IMR-90 (cell line): Measurements from ENCODE around the gene NXN. TPM values are rescaled to one million over a fixed set of nuclear protein-coding genes. Genes with fewer than 3 reads are reported as not detected.

ENCODE experiments used
- ATAC-seq: fragments of 200-7000 bp; cut with Tn5 transposase; 2 replicates; pipeline ENCODE4 v1.9.1; 2020; ENCODE audit warnings: low read depth, mild to moderate bottlenecking, moderate library complexity
- BruUV-seq: library from RNA; stranded (reverse); fragments of 400-500 nt; replicated peaks from 2 replicates; lab custom pipeline; 2021; lab: Mats Ljungman, UMichigan
- CTCF ChIA-PET: fragments of 300-600 bp; formaldehyde crosslinking; extraction: SDS; loops from one replicate; lab custom pipeline; 2021; ENCODE audit warnings: antibody characterized with exemption; lab: Yijun Ruan, JAX
- POLR2A ChIA-PET: fragments of 300-600 bp; sonication (Branson Sonifier 250); formaldehyde crosslinking; loops from one replicate; lab custom pipeline; 2022; ENCODE audit warnings: antibody characterized with exemption; ENCODE audit not compliant: unreplicated experiment; lab: Charles Lee
- DNase-seq: peaks from one replicate; pipeline ENCODE4 v3.0.0; 2013
- H2AFZ ChIP-seq: replicated peaks from 2 replicates; pipeline ENCODE3; 2013; ENCODE audit warnings: low read length, mild to moderate bottlenecking; ENCODE audit not compliant: poor library complexity
- H2AK5ac ChIP-seq: 2 replicates; pipeline ENCODE4 v1.6.1; 2013; ENCODE audit warnings: low read depth, low read length, inconsistent platforms
- H2AK9ac ChIP-seq: replicated peaks from 2 replicates; pipeline ENCODE3; 2013; ENCODE audit warnings: mild to moderate bottlenecking, low read depth, low read length, moderate library complexity; ENCODE audit not compliant: poor library complexity
- H2BK120ac ChIP-seq: 2 replicates; pipeline ENCODE4 v1.6.1; 2013; ENCODE audit warnings: low read depth, low read length, inconsistent platforms
- H2BK15ac ChIP-seq: 3 replicates; pipeline ENCODE4 v1.6.1; 2013; ENCODE audit warnings: low read depth, low read length, inconsistent platforms
- H2BK20ac ChIP-seq: 2 replicates; pipeline ENCODE4 v1.6.1; 2013; ENCODE audit warnings: low read depth, mild to moderate bottlenecking, inconsistent platforms, low read length, moderate library complexity
- H2BK5ac ChIP-seq: 2 replicates; pipeline ENCODE4 v1.6.1; 2013; ENCODE audit warnings: mild to moderate bottlenecking, low read depth, low read length, inconsistent platforms; ENCODE audit not compliant: poor library complexity, severe bottlenecking
- H3K14ac ChIP-seq: replicated peaks from 2 replicates; pipeline ENCODE4 v1.6.1; 2013; ENCODE audit warnings: low read depth, low read length, inconsistent platforms
- H3K18ac ChIP-seq: 2 replicates; pipeline ENCODE4 v1.6.1; 2013; ENCODE audit warnings: low read depth, low read length, control low read depth
- H3K23ac ChIP-seq: 2 replicates; pipeline ENCODE4 v1.6.1; 2013; ENCODE audit warnings: low read depth, low read length, inconsistent platforms
- H3K27ac ChIP-seq: 2 replicates; pipeline ENCODE4 v1.5.1; 2013; ENCODE audit warnings: mild to moderate bottlenecking, control low read depth, low read length; ENCODE audit not compliant: insufficient read depth
- H3K27me3 ChIP-seq: 2 replicates; pipeline ENCODE4 v1.6.1; 2013; ENCODE audit warnings: low read length; ENCODE audit not compliant: control insufficient read depth, insufficient read depth
- H3K36me3 ChIP-seq: 2 replicates; pipeline ENCODE4 v1.6.1; 2013; ENCODE audit warnings: low read length, mixed read lengths; ENCODE audit not compliant: control insufficient read depth, insufficient read depth
- H3K4ac ChIP-seq: 2 replicates; pipeline ENCODE4 v1.6.1; 2013; ENCODE audit warnings: low read depth, low read length, inconsistent platforms
- H3K4me1 ChIP-seq: 2 replicates; pipeline ENCODE4 v1.6.1; 2013; ENCODE audit warnings: low read length, mixed read lengths; ENCODE audit not compliant: control insufficient read depth, insufficient read depth
- H3K4me2 ChIP-seq: 2 replicates; pipeline ENCODE4 v1.6.1; 2013; ENCODE audit warnings: low read depth, mild to moderate bottlenecking, control low read depth, low read length, moderate library complexity
- H3K4me3 ChIP-seq: 2 replicates; pipeline ENCODE4 v1.5.1; 2013; ENCODE audit warnings: low read depth, mild to moderate bottlenecking, control low read depth, low read length, moderate library complexity; ENCODE audit not compliant: insufficient read depth
- H3K56ac ChIP-seq: 2 replicates; pipeline ENCODE4 v1.6.1; 2013; ENCODE audit warnings: low read length, inconsistent platforms; ENCODE audit not compliant: insufficient read depth; ENCODE audit errors: extremely low read depth
- H3K79me1 ChIP-seq, 2 experiments: 2 replicates each; pipeline ENCODE4 v1.6.1; 2013; ENCODE audit warnings: low read length in 2 of 2, inconsistent platforms in 1 of 2, low read depth in 1 of 2
- H3K9ac ChIP-seq: 2 replicates; pipeline ENCODE4 v1.6.1; 2013; ENCODE audit warnings: low read depth, low read length, control low read depth
- H3K9me1 ChIP-seq: 2 replicates; pipeline ENCODE4 v1.6.1; 2013; ENCODE audit warnings: low read length, inconsistent platforms; ENCODE audit not compliant: insufficient read depth
- H3K9me3 ChIP-seq: 2 replicates; pipeline ENCODE4 v1.6.1; 2013; ENCODE audit warnings: low read length; ENCODE audit not compliant: control insufficient read depth, insufficient read depth
- H4K20me1 ChIP-seq: 2 replicates; pipeline ENCODE4 v1.6.1; 2013; ENCODE audit warnings: low read length, inconsistent platforms; ENCODE audit not compliant: insufficient read depth
- H4K5ac ChIP-seq: 2 replicates; pipeline ENCODE4 v1.6.1; 2013; ENCODE audit warnings: mild to moderate bottlenecking, low read depth, low read length, control low read depth
- H4K8ac ChIP-seq, 2 experiments: 2 replicates each; pipeline ENCODE4 v1.6.1; 2013; ENCODE audit warnings: low read depth in 2 of 2, low read length in 2 of 2, control low read depth in 1 of 2, inconsistent platforms in 1 of 2
- H4K91ac ChIP-seq: 2 replicates; pipeline ENCODE4 v1.6.1; 2013; ENCODE audit warnings: low read depth, low read length, inconsistent platforms; ENCODE audit not compliant: insufficient read depth
- BHLHE40 ChIP-seq: fragments of 150-350 bp; IDR thresholded peaks from 2 replicates; pipeline ENCODE4 v1.6.1; 2016; ENCODE audit warnings: mild to moderate bottlenecking, low read depth, low read length
- MAFK ChIP-seq: IDR thresholded peaks from 2 replicates; pipeline ENCODE4 v1.6.1; 2012; ENCODE audit warnings: low read depth, low read length, improper control_type of control experiment
- RAD21 ChIP-seq: IDR thresholded peaks from 2 replicates; pipeline ENCODE4 v1.6.1; 2012; ENCODE audit warnings: low read length, improper control_type of control experiment
- RCOR1 ChIP-seq: IDR thresholded peaks from 2 replicates; pipeline ENCODE4 v1.6.1; 2012; ENCODE audit warnings: mild to moderate bottlenecking, low read length, improper control_type of control experiment; ENCODE audit not compliant: insufficient replicate concordance
- SMC3 ChIP-seq: fragments of 150-350 bp; IDR thresholded peaks from 2 replicates; pipeline ENCODE4 v1.6.1; 2016; ENCODE audit warnings: low read depth, mild to moderate bottlenecking, antibody characterized with exemption, low read length, moderate library complexity
- USF2 ChIP-seq: fragments of 150-350 bp; IDR thresholded peaks from 2 replicates; pipeline ENCODE4 v1.6.1; 2017; ENCODE audit warnings: mild to moderate bottlenecking, antibody characterized with exemption, low read length, low read depth
- WGBS, 2 experiments: methylation state at CpG; one replicate each; pipeline versions ENCODE4 v1.1.5 to v1.1.7; 2013; ENCODE audit warnings: missing lambda C conversion rate in 2 of 2; ENCODE audit not compliant: insufficient read length in 1 of 2; ENCODE audit errors: extremely low coverage in 2 of 2; 5-methylcytosine and 5-hydroxymethylcytosine counted together
- dilution Hi-C: fragments of 300-500 bp; cut with HindIII; formaldehyde crosslinking; loops from one replicate; pipeline ENCODE4 v1.14.3; 2018; ENCODE audit warnings: low sequenced_read_pairs; ENCODE audit not compliant: unreplicated experiment
- in situ Hi-C: fragments of 300-500 bp; cut with MboI; formaldehyde crosslinking; loops from 3 replicates; pipeline ENCODE4 v1.14.3; 2019; ENCODE audit warnings: low sequenced_read_pairs, inconsistent platforms, mixed read lengths
- intact Hi-C: fragments of 100-400 bp; cut with micrococcal nuclease; formaldehyde crosslinking; loops from 2 replicates; pipeline ENCODE4 v1.10.0; 2022
- polyA plus RNA-seq, 3 experiments: library from polyadenylated mRNA; depleted of rRNA; stranded (reverse); fragments of >200 nt; gene quantifications; 2 replicates each; pipeline ENCODE4 v1.2.3, GENCODE V29; 2012; ENCODE audit warnings: low replicate concordance in 1 of 3
- total RNA-seq: library from RNA; depleted of rRNA; stranded (reverse); fragments of >200 nt; gene quantifications from 2 replicates; pipeline ENCODE4 v1.2.3, GENCODE V29; 2012

NXN gene
- total and polyA plus RNA-seq, 2 of the 4 experiments (the other 2 are of a cell fraction) = 52.5 to 116 TPM

GRCh38 chr17:862582-862981, 117.0 kb downstream of the NXN start:
- Histone ChIP-seq H2BK5ac (no peak overlapping the region), H3K56ac (no peak overlapping the region), H3K36me3 (peaks cover 17% of the 10 kb centered on the region), H2BK15ac (no peak overlapping the region), H2AK9ac (no peak overlapping the region), H3K18ac (no peak overlapping the region), H4K8ac (no peak overlapping the region), H3K9ac (no peak overlapping the region), H3K79me1 (peaks cover 33 to 47% of the 10 kb centered on the region in 2 experiments), H3K4ac (no peak overlapping the region), H2AFZ (no peak overlapping the region), H2BK20ac (no peak overlapping the region), H3K4me2 (no peak overlapping the region), H3K23ac (no peak overlapping the region), H3K4me1 (peaks cover 9% of the 10 kb centered on the region), H2BK120ac (no peak overlapping the region), H3K27me3 (no peaks in the 10 kb centered on the region), H4K5ac (no peak overlapping the region), H3K27ac (no peak overlapping the region), H3K9me3 (no peaks in the 10 kb centered on the region), H4K91ac (no peak overlapping the region), H2AK5ac (no peak overlapping the region), H3K4me3 (no peak overlapping the region), H4K20me1 (peaks cover 52% of the 10 kb centered on the region), H3K9me1 (peaks cover 7% of the 10 kb centered on the region; the same call in 1 of the 2 replicates), H3K14ac (no peak overlapping the region)
- BruUV-seq = no TSS peak
- DNase-seq = no peak
- ChIA-PET CTCF (no interaction called here), POLR2A (no interaction called here)
- no peak for ATAC-seq
- intact Hi-C loops = no loop called here
- in situ Hi-C loops = no loop called here
- 100% methylated on average over 3 of the region's 7 CpGs; no CpG with 5 or more reads in 1 of the 2 experiments for WGBS, 2 experiments
- TF ChIP-seq USF2 = no peak
- TF ChIP-seq RCOR1 = no peak
- no peak for TF ChIP-seq MAFK
- no peak for TF ChIP-seq SMC3
- no peak for TF ChIP-seq BHLHE40
- no peak for TF ChIP-seq RAD21
- dilution Hi-C loops = no loop called here
